Skin of body (tissue), 2 donors: ENCODE measurements around the gene AMIGO3. TPM values are rescaled to one million over a fixed set of nuclear protein-coding genes. Genes with fewer than 3 reads are reported as not detected.
"Not testable (repeated sequence)": the region's sequence is repeated elsewhere in the genome, so short reads cannot be mapped to it uniquely, and the experiment has no call there.

Experiments
- DNase-seq: peaks from one replicate; lab custom pipeline; 2025; lab: John Stamatoyannopoulos, UW
- total RNA-seq: library from RNA; depleted of rRNA; stranded (reverse); fragments of >200 nt; gene quantifications from one replicate; pipeline ENCODE4 v1.2.3, GENCODE V29; 2014

Gene AMIGO3
- total RNA-seq, 1 donor from 2014 or later, result 0.10 TPM

DNA sequence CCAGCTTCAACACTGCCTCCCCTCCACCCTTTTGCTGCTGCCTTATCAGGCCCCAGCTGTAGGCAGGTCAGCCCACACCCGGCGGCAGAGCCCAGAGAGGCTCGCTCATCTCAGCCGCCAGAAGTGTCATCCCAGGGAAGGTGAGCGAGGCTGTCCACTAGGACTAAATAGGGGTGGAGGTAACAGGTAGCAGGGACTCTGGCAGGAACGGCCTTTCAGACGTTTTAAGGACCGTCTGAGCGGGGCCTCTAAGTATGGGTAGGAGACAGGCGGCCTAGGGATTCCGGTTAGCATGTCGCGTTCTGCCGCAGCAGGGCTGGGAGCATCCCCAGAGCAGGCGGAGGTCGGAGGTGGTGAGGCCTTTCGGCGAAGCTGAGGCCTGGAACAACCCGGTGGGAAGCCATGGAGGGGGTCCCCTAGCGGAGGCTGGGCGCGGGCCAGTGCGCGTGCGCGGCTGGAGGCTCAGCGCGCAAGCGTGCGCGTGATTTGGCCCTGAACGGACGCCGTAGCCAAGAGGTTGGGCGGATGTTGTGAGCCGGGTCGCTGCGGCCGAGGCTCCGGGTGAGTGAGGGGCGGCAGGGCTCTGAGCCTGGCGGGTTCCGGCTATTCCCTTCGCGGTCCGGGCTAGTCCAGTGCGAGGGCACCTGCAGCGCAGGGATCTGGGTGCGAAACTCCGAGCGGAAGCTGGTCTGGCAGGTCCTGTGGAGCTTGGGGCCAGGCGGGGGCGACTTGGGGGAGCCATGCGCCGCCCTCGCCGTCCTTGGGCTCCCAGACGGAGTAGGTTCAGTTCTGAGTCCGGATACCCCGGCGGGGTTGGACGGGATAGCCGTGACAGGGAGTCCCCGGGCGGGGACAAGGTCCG is 30.2 kb downstream of the AMIGO3 start, which contains the start of the genes MST1 and RNF123:
Gene MST1, minus strand, starts transcription at position 429 of the 862 bp plus-strand sequence. CDS start 783 bp downstream, outside the sequence.
Gene RNF123, plus strand, starts transcription at position 512 of the 862 bp plus-strand sequence. CDS start 1,609 bp downstream, outside the sequence.
- no peak for DNase-seq

DNA sequence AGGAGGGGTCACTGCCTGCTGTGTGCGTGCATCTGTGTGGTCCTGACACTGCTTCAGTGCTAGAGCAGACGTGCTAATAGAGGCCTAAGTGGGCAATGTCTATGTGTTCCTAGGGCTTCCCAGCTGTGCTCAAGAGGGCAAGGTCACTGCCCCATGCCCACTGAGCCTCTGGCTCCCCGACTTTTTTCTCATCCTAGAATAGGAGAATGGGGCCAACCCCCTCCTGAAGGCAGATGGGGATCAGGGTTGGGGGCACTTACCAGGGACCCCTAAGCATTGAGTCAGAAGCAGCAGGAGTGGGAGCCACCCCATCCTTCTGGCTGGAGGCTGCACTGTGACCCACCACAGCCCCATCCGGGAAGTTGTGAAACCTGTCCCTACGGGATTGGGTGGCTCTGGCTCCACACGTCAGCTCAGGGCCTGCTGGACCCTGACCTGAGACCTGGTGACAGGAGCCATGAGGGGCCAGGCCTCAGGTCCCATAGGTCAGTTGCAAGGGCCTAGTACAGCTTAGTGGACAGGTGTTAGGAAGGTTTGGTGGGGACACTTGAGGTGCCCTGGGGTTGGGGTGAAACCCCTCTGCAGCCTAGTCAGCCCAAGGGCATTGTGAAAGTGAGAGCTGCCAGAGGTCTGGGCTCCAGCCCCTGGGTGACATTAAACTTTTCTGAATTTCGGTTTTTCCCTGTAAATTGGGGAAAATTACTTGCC is 31.0 kb downstream of the AMIGO3 start:
- not testable (repeated sequence) for DNase-seq

DNA sequence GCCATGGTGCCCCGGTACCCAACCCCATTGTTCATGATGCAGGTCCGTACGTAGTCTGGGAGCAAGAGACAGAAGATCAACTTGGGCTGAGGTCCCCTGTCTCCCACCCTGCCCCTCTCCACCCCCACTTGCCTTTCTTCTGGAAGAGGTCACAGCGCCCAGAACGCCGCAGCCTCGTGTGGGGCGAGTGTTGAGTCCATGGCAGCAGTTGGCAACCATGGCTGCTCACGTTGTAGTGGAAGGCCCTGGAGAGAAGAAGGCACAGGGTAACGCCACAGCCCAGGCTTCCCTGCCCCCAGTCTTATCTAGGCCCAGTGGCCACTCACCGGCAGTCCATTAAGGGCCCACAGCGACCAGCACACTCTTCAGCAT is 32.1 kb downstream of the AMIGO3 start:
- DNase-seq, result not testable (repeated sequence)

- not testable (repeated sequence) for DNase-seq
Measured at GRCh38 chr3:49686769-49687423, 32.6 kb downstream of the AMIGO3 start.

GRCh38 chr3:49686346-49686745 is 33.1 kb downstream of the AMIGO3 start:
- not testable (repeated sequence) for DNase-seq

DNA sequence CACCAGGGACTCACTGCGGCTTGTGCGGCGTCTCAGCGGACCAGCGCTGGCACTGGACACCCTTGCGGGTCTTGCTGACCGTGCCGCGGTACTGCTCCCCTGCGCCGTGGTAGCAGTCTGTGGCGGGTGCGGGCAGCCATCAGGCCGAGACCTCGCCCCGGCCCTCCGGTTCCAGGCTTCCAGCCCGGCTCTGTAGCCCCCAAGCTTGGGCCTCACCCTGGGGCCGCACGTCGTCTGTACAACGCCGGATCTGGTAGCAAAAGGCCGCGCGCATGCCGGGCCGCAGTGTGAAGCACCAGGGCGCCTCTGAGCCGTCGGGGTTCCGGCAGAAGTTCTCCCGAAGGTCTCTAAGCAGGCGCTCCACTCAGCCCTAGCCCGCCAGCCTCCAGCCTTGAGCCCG is 33.6 kb downstream of the AMIGO3 start:
- not testable (repeated sequence) for DNase-seq

GRCh38 chr3:49685103-49685502 is 34.4 kb downstream of the AMIGO3 start:
- DNase-seq, result not testable (repeated sequence)

GRCh38 chr3:49684453-49684852 is 35.0 kb downstream of the AMIGO3 start:
- DNase-seq, result not testable (repeated sequence)

DNA sequence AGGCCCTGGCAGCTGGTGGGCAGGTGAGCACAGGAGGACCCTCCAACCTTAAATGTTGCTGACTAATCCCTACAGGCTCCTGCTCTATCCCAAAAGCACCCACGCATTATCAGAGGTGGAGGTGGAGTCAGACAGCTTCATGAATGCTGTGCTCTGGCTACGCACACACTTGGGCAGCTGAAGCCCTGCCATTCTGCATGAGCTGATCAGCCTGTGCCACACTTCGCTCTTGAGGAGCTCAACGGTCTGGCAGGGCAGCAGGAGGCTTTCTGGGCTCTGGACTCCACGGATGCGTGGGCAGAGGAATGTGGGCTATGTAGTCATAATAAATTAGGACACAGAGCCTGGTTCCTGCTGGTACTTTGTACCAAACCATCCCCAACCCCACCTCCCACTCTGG is 36.3 kb downstream of the AMIGO3 start:
- no peak for DNase-seq

DNA sequence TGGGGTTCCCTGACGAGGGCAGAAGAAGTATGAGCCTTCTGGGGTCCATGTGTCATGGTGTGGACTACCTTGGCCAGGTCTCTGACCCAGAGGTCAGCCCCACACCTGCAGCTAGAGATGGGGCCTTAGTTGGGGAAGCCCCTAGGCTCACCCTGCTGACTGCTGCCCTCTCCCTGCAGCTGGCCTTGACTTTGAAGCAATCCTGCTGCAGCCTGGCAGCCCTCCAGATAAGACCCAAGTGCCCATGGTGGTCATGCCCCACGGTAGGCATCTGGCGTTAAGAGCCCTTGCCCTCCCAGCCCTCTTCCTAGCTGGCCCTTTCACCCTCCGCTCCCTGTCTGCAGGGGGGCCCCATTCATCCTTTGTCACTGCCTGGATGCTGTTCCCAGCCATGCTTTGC is 37.9 kb downstream of the AMIGO3 start:
- no peak for DNase-seq

DNA sequence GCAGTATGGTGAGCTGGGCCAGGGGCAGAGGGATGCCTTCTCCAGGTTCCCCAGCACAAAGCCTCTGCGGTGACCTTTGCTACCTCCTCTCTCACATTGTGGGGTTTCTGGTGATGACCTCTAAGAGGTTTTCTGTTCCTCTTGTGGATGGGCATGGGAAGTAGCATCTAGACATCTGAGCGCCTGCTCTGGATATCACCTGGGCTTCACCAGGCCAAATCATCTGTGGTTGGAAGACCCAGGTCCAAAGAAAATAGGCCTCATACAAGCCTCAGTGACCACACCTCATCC is 38.3 kb downstream of the AMIGO3 start:
- no peak for DNase-seq

DNA sequence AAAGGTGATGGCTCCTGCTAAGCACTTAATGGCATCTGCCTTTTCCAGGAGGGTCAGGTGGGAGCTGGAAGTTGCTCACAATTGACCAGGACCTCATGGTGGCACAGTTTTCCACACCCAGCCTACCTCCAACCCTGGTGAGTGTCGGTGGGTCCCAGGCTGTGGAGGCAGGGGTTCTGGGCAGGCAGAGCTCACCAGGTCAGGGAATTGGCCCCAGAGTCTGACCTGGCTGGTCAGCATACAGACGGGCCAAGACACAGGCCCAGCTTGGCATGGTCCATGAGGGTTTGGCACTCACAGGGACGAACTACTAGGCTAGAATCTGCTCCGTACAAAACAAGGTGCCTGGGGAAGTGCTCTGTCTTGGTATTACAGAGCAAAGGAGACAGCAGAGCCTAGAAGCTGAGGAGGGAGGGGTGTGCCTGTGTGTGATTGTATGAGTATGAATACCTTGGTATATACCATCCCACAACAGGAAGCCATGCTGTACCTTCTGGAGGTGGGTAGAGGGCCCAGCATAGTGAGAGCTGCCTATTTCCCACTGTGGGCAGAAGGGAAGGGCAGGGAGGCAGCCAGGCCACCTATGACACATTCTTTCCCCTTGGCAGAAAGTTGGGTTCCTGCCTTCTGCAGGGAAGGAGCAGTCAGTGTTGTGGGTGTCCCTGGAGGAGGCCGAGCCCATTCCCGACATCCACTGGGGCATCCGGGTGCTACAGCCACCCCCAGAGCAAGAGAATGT is 38.8 kb downstream of the AMIGO3 start:
- DNase-seq, result no peak

DNA sequence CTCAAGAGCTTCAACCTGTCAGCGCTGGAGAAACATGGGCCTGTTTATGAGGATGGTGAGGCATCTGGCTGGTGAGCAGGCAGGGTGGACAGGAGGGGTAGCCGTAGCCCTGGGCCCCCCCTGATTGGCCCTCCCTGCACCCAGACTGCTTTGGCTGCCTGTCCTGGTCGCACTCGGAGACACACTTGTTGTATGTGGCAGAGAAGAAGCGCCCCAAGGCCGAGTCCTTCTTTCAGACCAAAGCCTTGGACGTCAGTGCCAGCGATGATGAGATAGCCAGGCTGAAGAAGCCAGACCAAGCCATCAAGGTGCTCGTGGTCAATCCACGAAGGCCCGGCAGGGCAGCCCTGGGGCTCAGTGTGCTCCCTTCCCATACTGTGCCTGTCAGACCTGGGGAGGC is 43.6 kb downstream of the AMIGO3 start:
- DNase-seq, result no peak

GRCh38 chr3:49674497-49674983 is 44.9 kb downstream of the AMIGO3 start:
- DNase-seq, result no peak

DNA sequence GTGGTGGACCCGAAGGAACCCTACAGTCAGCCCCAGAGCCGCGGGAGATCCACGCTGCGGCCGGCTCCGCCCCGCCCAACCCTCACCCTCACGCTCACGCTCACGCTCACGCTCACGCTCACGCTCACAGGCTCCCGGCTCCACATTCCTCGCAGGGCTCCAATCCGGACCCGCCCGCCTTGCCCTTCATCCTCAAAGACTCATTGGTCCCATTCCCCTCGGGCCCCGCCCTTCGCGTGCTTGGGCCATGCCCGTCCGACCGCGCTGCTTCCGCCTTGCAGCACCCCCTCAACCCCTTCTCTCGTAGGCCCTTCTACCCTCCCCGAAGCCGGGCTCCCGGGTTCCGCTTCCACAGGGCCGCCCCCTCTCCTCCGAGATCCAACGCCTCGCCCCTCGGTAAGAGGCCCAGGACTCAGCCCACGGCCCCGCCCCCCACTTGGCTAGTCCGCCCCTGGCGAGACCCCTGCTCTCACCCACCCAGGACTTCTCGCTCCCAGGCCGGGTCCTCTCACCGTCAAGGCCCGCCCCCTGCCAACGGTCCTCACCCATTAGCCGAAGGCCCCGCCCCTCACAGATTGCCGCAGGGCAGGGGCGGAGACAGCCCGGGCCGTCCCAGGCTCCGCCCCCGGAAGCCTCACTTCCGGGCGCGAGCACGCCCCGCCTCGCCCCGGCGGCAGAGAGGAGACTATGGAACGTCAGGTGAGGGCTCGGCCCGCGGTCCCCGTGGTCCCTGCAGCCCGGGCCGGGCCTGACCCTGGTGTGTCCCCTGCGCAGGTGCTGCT is 45.6 kb downstream of the AMIGO3 start, which contains the start of gene APEH:
Gene APEH, plus strand, starts transcription at position 637 of the 782 bp plus-strand sequence. Its CDS starts 51 bp downstream, at position 688.
- DNase-seq, result no peak

DNA sequence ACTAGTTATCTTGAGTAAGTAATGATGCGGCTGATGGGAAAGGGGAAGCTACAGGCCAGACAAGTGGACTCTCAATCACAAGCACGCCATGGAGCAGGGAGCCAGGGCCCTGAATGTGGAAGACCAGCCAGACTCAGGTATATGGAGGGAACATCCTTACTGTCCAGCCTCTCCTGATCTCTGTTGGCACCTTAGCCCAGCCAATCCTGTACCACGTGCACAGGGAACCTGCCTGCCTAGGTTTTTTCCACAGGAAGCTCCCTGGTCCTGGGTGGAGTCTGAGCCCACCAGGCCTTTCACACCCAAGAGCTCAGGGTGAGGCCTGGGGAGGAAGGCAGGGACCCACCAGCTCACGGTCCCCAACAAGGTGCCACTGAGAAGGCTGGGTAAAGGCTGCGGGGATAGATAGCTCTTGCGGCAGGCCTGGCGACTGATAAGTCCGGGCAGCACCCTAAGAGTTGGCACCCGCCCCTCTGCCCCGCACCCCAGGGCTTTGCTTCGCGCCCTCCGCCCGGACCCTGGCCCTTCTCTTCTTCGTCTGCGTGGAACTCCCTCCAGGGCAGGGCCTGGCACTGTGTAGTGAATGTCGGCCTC is 46.3 kb downstream of the AMIGO3 start:
- DNase-seq, result no peak

- DNase-seq, result no peak
Measured at GRCh38 chr3:49671291-49672288, 47.9 kb downstream of the AMIGO3 start.

- DNase-seq, result no peak
Measured at GRCh38 chr3:49670940-49671290, 48.6 kb downstream of the AMIGO3 start.

DNA sequence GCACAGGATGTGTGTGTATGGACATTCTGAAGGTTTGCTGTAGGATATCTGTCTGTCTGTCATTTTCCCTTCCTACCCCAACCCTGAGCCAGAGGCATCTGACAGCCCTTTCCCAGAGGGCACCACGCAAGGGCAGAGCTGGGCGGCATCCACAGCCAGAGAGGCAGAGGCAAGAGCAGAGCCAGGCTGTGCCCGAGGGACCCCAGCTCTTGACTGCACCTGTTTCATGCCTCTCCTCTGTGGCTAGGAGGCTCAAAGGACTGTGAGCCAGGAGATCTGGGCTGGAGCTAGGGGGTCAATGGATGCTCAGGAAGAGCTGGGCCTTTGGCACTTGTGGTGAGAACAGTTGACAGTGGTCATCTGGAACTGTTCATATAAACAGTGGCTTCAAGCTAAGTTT is 50.1 kb downstream of the AMIGO3 start:
- DNase-seq, result no peak
